LNCaP clone FGC (cell line): Measurements from ENCODE around the gene MOGAT3.
A peak's percentile ranks its signal among the peaks of the same experiment; 100 is the strongest.

Experiments
- DNase-seq: peaks from one replicate; pipeline ENCODE4 v3.0.0-alpha.2; 2011; ENCODE audit warnings: low read depth
- H3K4me3 ChIP-seq: 2 replicates; pipeline ENCODE4 v1.5.1; 2011; ENCODE audit warnings: mild to moderate bottlenecking, low read depth, low read length, control low read depth
- TF ChIP-seq, protein P1 (sequence below): IDR thresholded peaks from 2 replicates; pipeline ENCODE4 v1.5.1; 2012; ENCODE audit warnings: mild to moderate bottlenecking; ENCODE audit not compliant: control insufficient read depth, insufficient read depth; ENCODE audit errors: extremely low read depth

MOGAT3 gene

DNA sequence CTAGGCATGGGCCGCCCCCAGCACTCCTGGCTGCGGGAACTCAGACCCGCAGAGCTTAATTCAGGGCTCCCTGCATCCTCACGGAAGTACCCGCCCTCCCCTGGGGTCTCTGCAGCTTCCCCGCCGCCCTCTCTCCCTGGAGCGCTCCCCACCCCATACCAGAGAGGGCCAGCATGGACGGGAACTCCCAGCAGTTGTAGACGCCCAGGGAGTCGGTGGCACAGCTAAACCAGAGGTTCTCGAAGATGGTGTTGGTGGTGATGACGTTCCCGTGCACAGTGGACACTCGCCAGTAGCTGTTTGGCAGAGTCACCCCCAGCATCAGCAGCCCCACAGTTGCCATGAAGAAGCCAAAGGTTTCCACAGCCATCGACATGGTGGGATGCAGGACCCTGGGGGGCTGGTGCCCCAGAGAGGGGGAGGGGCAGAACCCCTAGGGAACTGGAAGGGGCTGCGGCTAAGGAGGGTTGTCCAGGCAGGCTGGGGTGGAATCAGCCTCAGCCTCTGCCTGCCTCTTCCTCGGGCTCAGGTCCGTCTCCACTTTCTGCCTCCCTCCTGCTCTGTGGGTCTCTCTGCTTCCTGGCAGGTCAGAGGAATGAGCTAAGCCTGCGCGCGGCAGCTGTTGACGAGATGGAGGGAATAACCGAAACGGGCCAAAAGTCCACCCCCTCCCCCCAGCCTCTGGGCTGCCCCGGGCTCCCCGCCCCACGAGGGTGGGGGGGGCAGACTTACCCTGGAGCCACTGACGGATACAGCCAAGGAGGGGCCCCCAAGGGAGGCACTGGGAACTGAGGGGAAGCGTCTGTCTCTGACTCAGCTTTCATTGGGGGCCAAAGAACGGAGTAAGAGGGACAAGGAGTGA is 36.6 kb upstream of the MOGAT3 start, which contains the start of gene CLDN15:
CLDN15 (minus strand) TSS at position 597 of the 862 bp plus-strand sequence; CDS start at position 376, 221 bp downstream.
- no peak for DNase-seq
- no peak within 1 kb of the TSS for H3K4me3 ChIP-seq
- TF ChIP-seq, protein P1, sequence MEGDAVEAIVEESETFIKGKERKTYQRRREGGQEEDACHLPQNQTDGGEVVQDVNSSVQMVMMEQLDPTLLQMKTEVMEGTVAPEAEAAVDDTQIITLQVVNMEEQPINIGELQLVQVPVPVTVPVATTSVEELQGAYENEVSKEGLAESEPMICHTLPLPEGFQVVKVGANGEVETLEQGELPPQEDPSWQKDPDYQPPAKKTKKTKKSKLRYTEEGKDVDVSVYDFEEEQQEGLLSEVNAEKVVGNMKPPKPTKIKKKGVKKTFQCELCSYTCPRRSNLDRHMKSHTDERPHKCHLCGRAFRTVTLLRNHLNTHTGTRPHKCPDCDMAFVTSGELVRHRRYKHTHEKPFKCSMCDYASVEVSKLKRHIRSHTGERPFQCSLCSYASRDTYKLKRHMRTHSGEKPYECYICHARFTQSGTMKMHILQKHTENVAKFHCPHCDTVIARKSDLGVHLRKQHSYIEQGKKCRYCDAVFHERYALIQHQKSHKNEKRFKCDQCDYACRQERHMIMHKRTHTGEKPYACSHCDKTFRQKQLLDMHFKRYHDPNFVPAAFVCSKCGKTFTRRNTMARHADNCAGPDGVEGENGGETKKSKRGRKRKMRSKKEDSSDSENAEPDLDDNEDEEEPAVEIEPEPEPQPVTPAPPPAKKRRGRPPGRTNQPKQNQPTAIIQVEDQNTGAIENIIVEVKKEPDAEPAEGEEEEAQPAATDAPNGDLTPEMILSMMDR, result no peak

DNA sequence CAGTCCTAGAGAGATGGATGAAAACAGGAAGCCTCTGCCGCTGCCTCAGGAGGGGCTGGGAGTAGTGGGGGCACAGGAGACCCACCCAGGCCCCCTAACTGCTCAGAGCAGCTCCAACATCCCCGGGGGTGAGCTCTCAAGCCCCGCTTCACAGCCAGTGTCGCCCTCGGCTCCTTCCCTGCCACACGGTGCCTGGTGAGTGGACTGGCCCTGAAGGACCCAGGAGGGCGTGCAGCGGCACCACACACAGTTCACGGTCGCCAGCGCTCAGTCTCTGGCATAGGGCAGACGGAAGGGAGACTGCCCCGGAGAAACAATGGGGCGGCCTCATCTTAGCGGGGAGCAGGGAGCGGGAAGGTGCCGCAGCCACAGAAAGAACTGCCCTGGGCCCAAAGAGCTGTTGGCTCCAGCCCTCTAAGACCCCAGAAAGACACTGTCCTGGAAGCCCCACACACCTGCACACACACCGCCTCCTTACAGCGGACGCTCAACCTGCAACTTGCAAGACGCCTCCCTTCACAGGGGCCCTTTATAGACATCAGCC is 35.5 kb upstream of the MOGAT3 start:
- TF ChIP-seq, protein P1, result no peak
- no peak overlapping the region for H3K4me3 ChIP-seq
- DNase-seq, result no peak

- H3K4me3 ChIP-seq, result no peak overlapping the region
- TF ChIP-seq, protein P1, result no peak
- DNase-seq, result no peak
Measured at GRCh38 chr7:101235522-101235921, 34.7 kb upstream of the MOGAT3 start.

GRCh38 chr7:101235050-101235449 is 34.2 kb upstream of the MOGAT3 start:
- TF ChIP-seq, protein P1, result 0 out of 2 replicates have a peak, but pooled peaks have one; percentile 24
- no peak for DNase-seq
- H3K4me3 ChIP-seq, result no peak overlapping the region

DNA sequence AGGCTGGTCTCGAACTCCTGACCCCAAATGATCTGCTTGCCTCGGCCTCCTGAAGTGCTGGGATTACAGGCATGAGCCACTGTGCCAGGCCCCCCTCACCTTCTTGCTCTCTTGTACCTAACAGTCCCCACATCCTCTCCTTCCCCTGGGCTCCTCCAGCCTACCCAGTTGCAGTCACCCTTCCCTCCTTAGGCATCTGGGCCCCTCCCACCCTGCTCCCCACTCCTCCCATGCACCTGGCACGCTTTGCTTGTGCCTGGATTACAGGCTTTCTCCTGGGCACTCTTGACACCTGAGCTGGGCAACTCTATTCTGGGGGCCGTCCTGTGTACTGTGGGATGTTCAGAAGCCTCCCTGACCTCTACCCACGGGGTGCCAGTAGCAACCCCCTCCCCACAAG is 33.8 kb upstream of the MOGAT3 start:
- TF ChIP-seq, protein P1, result no peak
- DNase-seq, result no peak

GRCh38 chr7:101233907-101234547 is 33.2 kb upstream of the MOGAT3 start:
- TF ChIP-seq, protein P1, result no peak
- no peak overlapping the region for H3K4me3 ChIP-seq
- no peak for DNase-seq

More for the DNA sequence above, 33.8 kb upstream of the MOGAT3 start:
- no peak overlapping the region for H3K4me3 ChIP-seq
